IPS-18c (cell line): ENCODE measurements around the gene SGCA.
A peak's percentile ranks its signal among the peaks of the same experiment; 100 is the strongest.

Experiments used
- H3K4me3 ChIP-seq: 2 replicates; pipeline ENCODE4 v1.7.0; 2013; ENCODE audit warnings: low read depth, mild to moderate bottlenecking, low read length, moderate library complexity; ENCODE audit not compliant: insufficient read depth
- H3K9me3 ChIP-seq: one replicate; pipeline ENCODE4 v1.6.1; 2013; ENCODE audit warnings: mild to moderate bottlenecking, low read length, moderate library complexity; ENCODE audit not compliant: control insufficient read depth, insufficient read depth

The SGCA gene

DNA sequence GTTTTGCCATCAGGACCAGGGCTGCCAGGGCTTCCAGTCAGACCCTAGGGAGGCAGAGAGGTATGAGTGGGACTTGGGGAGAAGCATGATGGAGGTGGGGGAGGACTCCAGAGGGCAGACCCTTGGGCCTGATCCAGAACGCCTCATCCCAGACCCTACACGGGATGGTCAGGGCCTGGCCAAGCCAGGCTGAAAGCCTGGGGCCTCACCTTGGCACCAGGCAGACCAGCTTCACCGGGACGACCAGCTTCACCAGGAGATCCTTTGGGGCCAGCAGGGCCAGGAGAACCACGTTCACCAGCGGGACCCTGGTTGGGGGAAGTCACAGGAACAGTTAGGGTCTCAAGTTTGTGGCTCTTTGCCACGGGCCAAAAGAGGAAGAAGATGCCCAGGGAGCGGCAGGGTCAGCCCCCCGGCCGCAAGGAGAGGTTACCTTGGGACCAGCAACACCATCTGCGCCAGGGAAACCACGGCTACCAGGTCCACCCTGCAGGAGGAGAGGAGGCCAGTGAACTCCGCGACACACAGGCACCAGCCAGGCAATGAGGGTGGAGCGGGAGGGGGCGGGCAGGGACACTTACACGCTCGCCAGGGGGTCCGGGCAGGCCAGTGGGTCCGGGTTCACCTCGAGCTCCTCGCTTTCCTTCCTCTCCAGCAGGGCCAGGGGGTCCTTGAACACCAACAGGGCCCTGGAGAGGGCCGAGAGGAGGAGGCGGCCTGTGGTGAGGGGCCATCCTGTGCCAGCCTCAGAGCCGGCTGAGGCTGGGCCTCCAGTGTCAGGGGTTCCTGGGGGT lies 28.5 kb downstream of the SGCA start:
- no peaks in the 10 kb centered on the region for H3K9me3 ChIP-seq
- no peak overlapping the region for H3K4me3 ChIP-seq

GRCh38 chr17:50194934-50195865 lies 29.4 kb downstream of the SGCA start:
- no peaks in the 10 kb centered on the region for H3K9me3 ChIP-seq
- no peak overlapping the region for H3K4me3 ChIP-seq

DNA sequence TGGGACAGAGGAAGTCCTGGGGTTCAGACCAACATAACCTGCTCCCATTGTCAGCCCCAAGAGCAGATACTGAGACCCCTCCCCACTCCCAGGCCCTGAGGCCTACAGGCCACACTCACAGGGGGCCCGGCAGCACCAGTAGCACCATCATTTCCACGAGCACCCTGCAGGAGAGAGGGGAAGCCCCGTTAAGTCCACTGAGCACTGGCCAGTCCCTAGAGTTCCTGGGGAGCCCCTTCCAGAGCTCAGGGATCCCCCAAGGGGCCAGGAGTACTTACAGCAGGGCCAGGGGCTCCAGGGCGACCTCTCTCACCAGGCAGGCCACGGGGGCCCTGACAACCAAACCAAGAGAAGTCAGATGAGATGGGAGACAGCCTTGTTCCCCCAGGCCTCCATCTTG lies 30.2 kb downstream of the SGCA start:
- Histone ChIP-seq H3K4me3 (no peak overlapping the region), H3K9me3 (no peaks in the 10 kb centered on the region)

DNA sequence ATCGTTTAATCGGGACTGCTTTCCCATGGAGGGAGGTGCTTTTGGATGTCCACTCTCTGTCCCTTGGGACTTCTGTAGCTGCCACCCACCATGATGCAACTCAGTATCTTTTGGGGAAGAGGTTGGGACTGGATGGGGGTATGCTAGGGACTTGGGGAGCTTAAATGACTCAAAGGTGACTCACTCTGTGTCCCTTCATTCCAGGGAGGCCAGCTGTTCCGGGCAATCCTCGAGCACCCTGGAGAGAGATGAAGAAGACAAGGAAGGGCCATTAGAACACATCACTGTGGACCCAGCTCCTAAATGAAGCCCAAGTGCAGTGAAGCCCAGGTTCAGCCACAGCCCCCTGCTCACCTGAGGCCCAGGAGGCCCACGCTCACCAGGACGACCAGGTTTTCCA lies 31.0 kb downstream of the SGCA start:
- Histone ChIP-seq H3K9me3 (no peaks in the 10 kb centered on the region), H3K4me3 (no peak overlapping the region)

GRCh38 chr17:50198026-50198669 lies 32.3 kb downstream of the SGCA start:
- Histone ChIP-seq H3K9me3 (no peaks in the 10 kb centered on the region), H3K4me3 (no peak overlapping the region)

DNA sequence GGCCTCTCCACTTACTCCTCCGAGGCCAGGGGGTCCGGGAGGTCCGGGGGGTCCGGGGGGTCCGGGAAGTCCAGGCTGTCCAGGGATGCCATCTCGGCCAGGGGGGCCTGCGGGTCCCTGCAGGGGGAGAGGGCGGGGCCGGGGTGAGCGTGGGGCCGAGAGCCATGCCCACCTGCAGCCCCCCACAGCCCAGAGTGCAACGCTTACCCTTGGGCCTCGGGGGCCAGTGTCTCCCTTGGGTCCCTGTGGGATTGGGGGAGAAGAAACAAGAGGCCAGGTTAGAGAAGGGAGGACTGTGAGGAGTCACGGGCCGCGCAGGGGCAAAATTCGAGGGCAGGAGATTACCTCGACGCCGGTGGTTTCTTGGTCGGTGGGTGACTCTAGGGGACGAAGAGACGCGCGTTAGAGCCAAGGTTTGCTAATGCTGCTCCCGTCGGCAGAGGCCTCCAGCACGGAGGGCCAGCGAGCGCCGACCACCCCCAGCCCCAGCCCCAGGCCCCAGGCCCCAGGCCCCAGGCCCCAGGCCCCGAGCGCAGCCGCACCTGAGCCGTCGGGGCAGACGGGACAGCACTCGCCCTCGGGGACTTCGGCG lies 33.5 kb downstream of the SGCA start:
- Histone ChIP-seq H3K9me3 (no peaks in the 10 kb centered on the region), H3K4me3 (no peak overlapping the region; the same call in 1 of the 2 replicates)

- Histone ChIP-seq H3K9me3 (no peaks in the 10 kb centered on the region), H3K4me3 (peak overlapping the region; percentile 60)
Measured at GRCh38 chr17:50199803-50200456, 34.1 kb downstream of the SGCA start.

- Histone ChIP-seq H3K4me3 (peak overlapping the region; percentile 60), H3K9me3 (no peaks in the 10 kb centered on the region)
Measured at GRCh38 chr17:50200457-50201275, 34.9 kb downstream of the SGCA start.

- no peaks in the 10 kb centered on the region for H3K9me3 ChIP-seq
- H3K4me3 ChIP-seq, result peak within 1 kb of the TSS; percentile 60
Measured at GRCh38 chr17:50201276-50201854, 35.6 kb downstream of the SGCA start, which contains the start of gene COL1A1. COL1A1 (minus strand) TSS chr17:50201631; CDS start chr17:50201513, 118 bp downstream.

DNA sequence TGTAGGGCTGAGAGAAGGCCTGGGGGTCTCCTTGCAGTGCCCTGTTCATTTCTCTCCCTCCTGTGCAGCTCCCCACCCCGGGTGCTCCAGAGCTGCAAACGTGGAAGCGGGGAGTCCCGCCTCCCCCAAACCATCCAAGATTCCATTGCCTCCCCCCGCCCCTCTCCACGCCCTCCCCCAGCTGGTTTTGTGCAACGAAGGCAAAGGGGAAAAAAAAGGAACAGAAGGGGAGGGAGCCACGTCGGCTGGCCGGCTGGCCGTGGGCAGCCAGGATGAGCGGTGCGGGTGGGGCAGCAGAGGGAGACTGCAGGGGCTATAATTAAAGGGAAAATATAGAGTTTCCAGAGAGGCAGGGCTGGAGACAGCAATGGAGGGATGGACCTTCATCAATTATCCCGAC lies 37.3 kb downstream of the SGCA start:
- Histone ChIP-seq H3K9me3 (no peaks in the 10 kb centered on the region), H3K4me3 (no peak overlapping the region)

- H3K4me3 ChIP-seq, result no peak overlapping the region
Measured at GRCh38 chr17:50203604-50204345, 38.0 kb downstream of the SGCA start.

DNA sequence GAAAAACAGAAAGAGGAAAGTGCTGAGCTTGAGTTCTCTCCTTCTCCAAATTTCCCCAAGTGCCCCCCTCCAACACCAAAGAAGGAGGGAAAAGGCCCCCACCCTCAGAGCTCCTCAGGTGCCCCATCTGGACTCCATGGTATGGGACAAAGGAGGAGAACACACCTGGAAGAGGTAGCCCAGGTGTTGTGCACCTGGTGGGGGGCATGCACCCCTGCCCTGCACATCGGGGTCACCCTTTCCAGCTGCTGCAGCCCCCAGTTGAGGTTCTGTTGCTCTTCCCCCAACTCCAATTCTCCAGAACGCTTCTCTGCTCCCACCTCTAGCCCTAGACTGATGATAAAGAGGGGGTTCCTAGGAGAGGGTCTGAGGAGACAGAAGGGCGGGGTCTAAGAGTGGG lies 38.6 kb downstream of the SGCA start:
- no peak overlapping the region for H3K4me3 ChIP-seq
- H3K9me3 ChIP-seq, result no peaks in the 10 kb centered on the region

More at GRCh38 chr17:50203604-50204345, 38.0 kb downstream of the SGCA start:
- H3K9me3 ChIP-seq, result no peaks in the 10 kb centered on the region

- no peaks in the 10 kb centered on the region for H3K9me3 ChIP-seq
- no peak overlapping the region for H3K4me3 ChIP-seq
Measured at GRCh38 chr17:50205111-50205962, 39.5 kb downstream of the SGCA start.

GRCh38 chr17:50205963-50206505 lies 40.2 kb downstream of the SGCA start:
- H3K9me3 ChIP-seq, result no peaks in the 10 kb centered on the region
- no peak overlapping the region for H3K4me3 ChIP-seq
